ENCODE data around the gene ICAM4. TPM values are rescaled to one million over a fixed set of nuclear protein-coding genes. Genes with fewer than 3 reads are reported as not detected.

ICAM4 gene
- total and polyA plus RNA-seq, 9 of the 15 experiments (the other 6 are each of a cell fraction or from before 2014, with no cell fraction given) = 14.1 to 86.1 (median 29.6) TPM

DNA sequence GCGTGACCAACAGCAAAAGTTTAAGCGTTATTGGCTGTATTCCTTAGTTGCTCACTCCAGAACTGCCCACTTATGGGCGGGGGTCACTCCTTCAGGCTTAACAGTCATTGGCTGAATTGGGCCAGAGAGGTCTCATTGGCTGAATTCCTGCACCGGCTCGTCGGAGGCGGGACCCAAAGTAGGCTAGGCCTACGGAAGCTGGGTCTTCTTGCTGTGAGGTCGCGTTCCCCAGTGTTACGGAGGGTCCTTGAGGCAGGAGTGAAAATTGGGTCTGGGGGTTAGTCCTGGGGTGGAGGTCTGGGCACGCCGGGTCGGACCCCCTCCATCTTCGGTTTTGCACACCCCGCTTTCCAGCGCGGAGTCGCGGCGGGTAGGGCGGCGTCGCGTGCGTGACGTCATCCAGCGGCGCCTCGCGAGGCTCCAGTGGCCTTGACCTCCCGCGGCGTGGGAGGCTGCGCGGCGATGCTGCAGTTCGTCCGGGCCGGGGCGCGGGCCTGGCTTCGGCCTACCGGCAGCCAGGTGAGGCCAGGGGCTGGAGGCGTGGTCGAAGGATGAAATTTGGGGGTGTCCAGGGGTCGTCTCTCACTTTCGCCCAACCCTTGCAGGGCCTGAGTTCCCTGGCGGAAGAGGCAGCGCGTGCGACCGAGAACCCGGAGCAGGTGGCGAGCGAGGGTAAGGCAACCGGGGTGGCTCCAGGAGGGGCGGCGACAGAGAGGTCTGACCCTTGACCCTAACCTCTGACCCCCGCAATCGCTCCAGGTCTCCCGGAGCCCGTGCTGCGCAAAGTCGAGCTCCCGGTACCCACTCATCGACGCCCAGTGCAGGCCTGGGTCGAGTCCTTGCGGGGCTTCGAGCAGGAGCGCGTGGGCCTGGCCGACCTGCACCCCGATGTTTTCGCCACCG, 34.7 kb upstream of the ICAM4 start, which contains the start of gene MRPL4 (continued):
- TF ChIP-seq KDM4B (IDR thresholded peaks at IDR 0.05; ENCODE audit: borderline replicate concordance in 2 of 2, low read depth in 1 of 2) (peak in 1 of 2 experiments; percentile 55; a peak in 1 of 4 replicates), TFAM (CRISPR knock-in tag; conservative IDR thresholded peaks at IDR 0.05) (no peak), PML (IDR thresholded peaks at IDR 0.05; ENCODE audit: low read length) (peak; percentile 72), MCM7 (IDR thresholded peaks at IDR 0.05) (no peak), NR2C2 (CRISPR knock-in tag; IDR thresholded peaks at IDR 0.05) (peak; percentile 95), NR2C2 (tag; IDR thresholded peaks at IDR 0.05) (peak; percentile 99), FOXM1 (IDR thresholded peaks at IDR 0.05; ENCODE audit: low read depth) (no peak), FOXM1 (CRISPR knock-in tag; IDR thresholded peaks at IDR 0.05; ENCODE audit: low read depth) (peak; percentile 97), ILF3 (IDR thresholded peaks at IDR 0.05; ENCODE audit: borderline replicate concordance) (no peak), ZNF785 (CRISPR knock-in tag; IDR thresholded peaks at IDR 0.05) (no peak), SAFB (IDR thresholded peaks at IDR 0.05; ENCODE audit: borderline replicate concordance, low read depth, low read length) (peak; percentile 68), ZNF695 (CRISPR knock-in tag; IDR thresholded peaks at IDR 0.05) (no peak; the same call in 1 of the 2 replicates), ZNF75A (CRISPR knock-in tag; IDR thresholded peaks at IDR 0.05) (no peak), ZNF197 (CRISPR knock-in tag; IDR thresholded peaks at IDR 0.05; ENCODE audit: low read depth) (no peak)
- TF ChIP-seq, protein P1, sequence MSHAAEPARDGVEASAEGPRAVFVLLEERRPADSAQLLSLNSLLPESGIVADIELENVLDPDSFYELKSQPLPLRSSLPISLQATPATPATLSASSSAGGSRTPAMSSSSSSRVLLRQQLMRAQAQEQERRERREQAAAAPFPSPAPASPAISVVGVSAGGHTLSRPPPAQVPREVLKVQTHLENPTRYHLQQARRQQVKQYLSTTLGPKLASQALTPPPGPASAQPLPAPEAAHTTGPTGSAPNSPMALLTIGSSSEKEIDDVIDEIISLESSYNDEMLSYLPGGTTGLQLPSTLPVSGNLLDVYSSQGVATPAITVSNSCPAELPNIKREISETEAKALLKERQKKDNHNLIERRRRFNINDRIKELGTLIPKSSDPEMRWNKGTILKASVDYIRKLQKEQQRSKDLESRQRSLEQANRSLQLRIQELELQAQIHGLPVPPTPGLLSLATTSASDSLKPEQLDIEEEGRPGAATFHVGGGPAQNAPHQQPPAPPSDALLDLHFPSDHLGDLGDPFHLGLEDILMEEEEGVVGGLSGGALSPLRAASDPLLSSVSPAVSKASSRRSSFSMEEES (CRISPR knock-in tag; IDR thresholded peaks at IDR 0.05) = no peak
- TF ChIP-seq, protein P2, sequence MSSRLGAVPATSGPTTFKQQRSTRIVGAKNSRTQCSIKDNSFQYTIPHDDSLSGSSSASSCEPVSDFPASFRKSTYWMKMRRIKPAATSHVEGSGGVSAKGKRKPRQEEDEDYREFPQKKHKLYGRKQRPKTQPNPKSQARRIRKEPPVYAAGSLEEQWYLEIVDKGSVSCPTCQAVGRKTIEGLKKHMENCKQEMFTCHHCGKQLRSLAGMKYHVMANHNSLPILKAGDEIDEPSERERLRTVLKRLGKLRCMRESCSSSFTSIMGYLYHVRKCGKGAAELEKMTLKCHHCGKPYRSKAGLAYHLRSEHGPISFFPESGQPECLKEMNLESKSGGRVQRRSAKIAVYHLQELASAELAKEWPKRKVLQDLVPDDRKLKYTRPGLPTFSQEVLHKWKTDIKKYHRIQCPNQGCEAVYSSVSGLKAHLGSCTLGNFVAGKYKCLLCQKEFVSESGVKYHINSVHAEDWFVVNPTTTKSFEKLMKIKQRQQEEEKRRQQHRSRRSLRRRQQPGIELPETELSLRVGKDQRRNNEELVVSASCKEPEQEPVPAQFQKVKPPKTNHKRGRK (tag; IDR thresholded peaks at IDR 0.05) = no peak
- TF ChIP-seq, protein P3, sequence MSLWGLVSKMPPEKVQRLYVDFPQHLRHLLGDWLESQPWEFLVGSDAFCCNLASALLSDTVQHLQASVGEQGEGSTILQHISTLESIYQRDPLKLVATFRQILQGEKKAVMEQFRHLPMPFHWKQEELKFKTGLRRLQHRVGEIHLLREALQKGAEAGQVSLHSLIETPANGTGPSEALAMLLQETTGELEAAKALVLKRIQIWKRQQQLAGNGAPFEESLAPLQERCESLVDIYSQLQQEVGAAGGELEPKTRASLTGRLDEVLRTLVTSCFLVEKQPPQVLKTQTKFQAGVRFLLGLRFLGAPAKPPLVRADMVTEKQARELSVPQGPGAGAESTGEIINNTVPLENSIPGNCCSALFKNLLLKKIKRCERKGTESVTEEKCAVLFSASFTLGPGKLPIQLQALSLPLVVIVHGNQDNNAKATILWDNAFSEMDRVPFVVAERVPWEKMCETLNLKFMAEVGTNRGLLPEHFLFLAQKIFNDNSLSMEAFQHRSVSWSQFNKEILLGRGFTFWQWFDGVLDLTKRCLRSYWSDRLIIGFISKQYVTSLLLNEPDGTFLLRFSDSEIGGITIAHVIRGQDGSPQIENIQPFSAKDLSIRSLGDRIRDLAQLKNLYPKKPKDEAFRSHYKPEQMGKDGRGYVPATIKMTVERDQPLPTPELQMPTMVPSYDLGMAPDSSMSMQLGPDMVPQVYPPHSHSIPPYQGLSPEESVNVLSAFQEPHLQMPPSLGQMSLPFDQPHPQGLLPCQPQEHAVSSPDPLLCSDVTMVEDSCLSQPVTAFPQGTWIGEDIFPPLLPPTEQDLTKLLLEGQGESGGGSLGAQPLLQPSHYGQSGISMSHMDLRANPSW (CRISPR knock-in tag; IDR thresholded peaks at IDR 0.05) = no peak
- TF ChIP-seq, protein P4, sequence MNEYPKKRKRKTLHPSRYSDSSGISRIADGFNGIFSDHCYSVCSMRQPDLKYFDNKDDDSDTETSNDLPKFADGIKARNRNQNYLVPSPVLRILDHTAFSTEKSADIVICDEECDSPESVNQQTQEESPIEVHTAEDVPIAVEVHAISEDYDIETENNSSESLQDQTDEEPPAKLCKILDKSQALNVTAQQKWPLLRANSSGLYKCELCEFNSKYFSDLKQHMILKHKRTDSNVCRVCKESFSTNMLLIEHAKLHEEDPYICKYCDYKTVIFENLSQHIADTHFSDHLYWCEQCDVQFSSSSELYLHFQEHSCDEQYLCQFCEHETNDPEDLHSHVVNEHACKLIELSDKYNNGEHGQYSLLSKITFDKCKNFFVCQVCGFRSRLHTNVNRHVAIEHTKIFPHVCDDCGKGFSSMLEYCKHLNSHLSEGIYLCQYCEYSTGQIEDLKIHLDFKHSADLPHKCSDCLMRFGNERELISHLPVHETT (CRISPR knock-in tag; conservative IDR thresholded peaks at IDR 0.05 in 1 of 2, IDR thresholded peaks at IDR 0.05 in 1 of 2) = peak in 1 of 2 experiments; percentile 95; a peak in 2 of 4 replicates
